Activated naive CD4-positive, alpha-beta T cell treated with anti-CD3 and anti-CD28 coated beads, Interleukin-2, amount 50 U/mL, for 24 hours (primary cell): ENCODE data around the gene STAT4.
"Not testable (repeated sequence)": the region's sequence is repeated elsewhere in the genome, so short reads cannot be mapped to it uniquely, and the experiment has no call there.

ENCODE experiments used
- H3K27ac Mint-ChIP-seq: one replicate; pipeline ENCODE4 v1.8.0; 2021; ENCODE audit warnings: mild to moderate bottlenecking, mixed read lengths
- H3K27me3 Mint-ChIP-seq: one replicate; pipeline ENCODE4 v1.8.0; 2021; ENCODE audit warnings: mixed read lengths
- H3K36me3 Mint-ChIP-seq: one replicate; pipeline ENCODE4 v1.8.0; 2021; ENCODE audit warnings: mixed read lengths
- H3K4me1 Mint-ChIP-seq: one replicate; pipeline ENCODE4 v1.8.0; 2021; ENCODE audit warnings: mixed read lengths
- H3K4me3 Mint-ChIP-seq: one replicate; pipeline ENCODE4 v1.8.0; 2021; ENCODE audit warnings: mild to moderate bottlenecking, mixed read lengths
- H3K9me3 Mint-ChIP-seq: one replicate; pipeline ENCODE4 v1.8.0; 2021; ENCODE audit warnings: mixed read lengths

STAT4 gene

DNA sequence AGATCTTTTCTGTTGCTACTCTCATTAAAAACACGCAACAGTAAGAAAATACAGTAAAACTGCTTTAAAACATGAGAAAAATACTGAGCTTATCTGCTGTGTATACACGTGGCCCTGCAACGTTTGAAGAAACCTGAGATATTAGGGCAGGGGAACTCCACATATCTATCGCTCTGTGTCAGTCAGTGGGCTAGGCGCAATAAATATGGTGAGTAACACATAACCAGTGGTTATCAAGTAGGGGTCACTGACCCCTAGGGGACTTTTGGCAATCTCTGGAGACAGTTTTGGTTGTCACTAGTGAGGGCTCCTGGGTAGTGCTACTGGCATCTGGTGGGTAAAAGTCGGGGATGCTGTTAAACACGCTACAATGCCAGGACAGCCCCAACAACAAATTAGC, 151.7 kb downstream of the STAT4 start:
- peaks cover 74% of the 10 kb centered on the region for H3K4me1 Mint-ChIP-seq
- H3K27ac Mint-ChIP-seq = no peak overlapping the region
- H3K36me3 Mint-ChIP-seq = peaks cover 60% of the 10 kb centered on the region
- H3K27me3 Mint-ChIP-seq = no peaks in the 10 kb centered on the region
- no peak overlapping the region for H3K4me3 Mint-ChIP-seq
- no peaks in the 10 kb centered on the region for H3K9me3 Mint-ChIP-seq

DNA sequence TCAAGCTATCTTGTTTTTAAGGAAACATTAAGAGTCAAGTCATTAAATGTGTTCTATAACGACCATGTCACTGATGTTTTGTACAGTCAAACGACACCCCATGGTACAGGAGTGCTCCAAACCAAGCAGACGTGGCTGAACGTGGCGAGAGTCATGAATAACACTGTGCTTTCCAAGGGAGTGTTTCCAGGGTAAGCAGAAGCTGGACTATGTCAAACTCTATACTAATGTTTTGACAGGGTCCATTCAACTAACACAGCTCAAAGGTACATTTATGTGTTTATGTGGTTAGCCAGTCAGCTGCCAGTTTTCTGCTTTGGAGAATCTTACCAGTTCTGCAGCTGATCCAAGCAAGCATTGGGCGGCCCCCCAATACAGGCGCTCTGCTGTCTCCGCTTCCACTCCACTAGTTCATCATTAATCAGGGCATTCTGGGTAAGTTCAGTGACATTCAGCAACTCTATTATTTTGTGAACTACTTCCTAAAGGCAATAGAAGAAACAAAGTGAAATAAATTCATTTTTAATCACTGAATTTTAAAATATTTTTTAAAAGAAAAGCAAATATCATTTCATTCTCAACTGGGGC, 153.2 kb downstream of the STAT4 start:
- H3K4me1 Mint-ChIP-seq = peaks cover 72% of the 10 kb centered on the region
- peak overlapping the region; percentile 95 for H3K27ac Mint-ChIP-seq
- H3K9me3 Mint-ChIP-seq = no peaks in the 10 kb centered on the region
- no peaks in the 10 kb centered on the region for H3K27me3 Mint-ChIP-seq
- H3K36me3 Mint-ChIP-seq = peaks cover 57% of the 10 kb centered on the region
- H3K4me3 Mint-ChIP-seq = peak overlapping the region; percentile 34

- Mint-ChIP-seq H3K27ac (peak overlapping the region; percentile 95), H3K36me3 (peaks cover 55% of the 10 kb centered on the region), H3K4me3 (peak overlapping the region; percentile 34), H3K9me3 (no peaks in the 10 kb centered on the region), H3K27me3 (no peaks in the 10 kb centered on the region), H3K4me1 (peaks cover 71% of the 10 kb centered on the region)
Measured at GRCh38 chr2:190996947-190997346, 153.8 kb downstream of the STAT4 start.

- Mint-ChIP-seq H3K4me3 (peak overlapping the region; percentile 7), H3K4me1 (peaks cover 69% of the 10 kb centered on the region), H3K9me3 (no peaks in the 10 kb centered on the region), H3K36me3 (peaks cover 55% of the 10 kb centered on the region), H3K27me3 (no peaks in the 10 kb centered on the region), H3K27ac (peak overlapping the region; percentile 95)
Measured at GRCh38 chr2:190996338-190996946, 154.4 kb downstream of the STAT4 start.

- H3K36me3 Mint-ChIP-seq = peaks cover 50% of the 10 kb centered on the region
- peak overlapping the region; percentile 19 for H3K4me3 Mint-ChIP-seq
- H3K4me1 Mint-ChIP-seq = peaks cover 66% of the 10 kb centered on the region
Measured at GRCh38 chr2:190995315-190995714, 155.5 kb downstream of the STAT4 start.

DNA sequence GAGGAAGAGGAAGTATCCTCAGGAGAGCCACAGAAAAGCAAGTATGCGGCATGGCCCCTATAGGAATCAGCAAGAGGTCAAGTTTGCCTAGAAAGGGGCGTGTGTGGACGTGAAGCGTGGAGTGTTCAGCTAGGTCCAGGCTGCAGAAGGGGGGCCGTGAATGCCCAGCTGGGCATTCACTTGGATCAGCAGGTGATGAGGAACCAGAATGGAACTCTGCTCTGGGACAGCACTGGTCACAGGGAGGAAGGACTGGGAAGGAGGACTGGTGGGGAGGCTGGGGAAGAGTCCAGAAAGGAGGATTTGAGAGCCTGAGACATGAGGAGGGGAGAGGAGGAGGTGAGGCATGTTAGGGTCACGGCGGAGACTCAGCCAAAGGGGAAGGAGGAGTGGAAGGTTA, 156.6 kb downstream of the STAT4 start:
- Mint-ChIP-seq H3K4me3 (peak overlapping the region; percentile 53), H3K4me1 (peaks cover 62% of the 10 kb centered on the region), H3K9me3 (no peaks in the 10 kb centered on the region), H3K27ac (peak overlapping the region; percentile 91), H3K27me3 (no peaks in the 10 kb centered on the region), H3K36me3 (peaks cover 49% of the 10 kb centered on the region)

More at GRCh38 chr2:190995315-190995714, 155.5 kb downstream of the STAT4 start:
- H3K27me3 Mint-ChIP-seq, H3K9me3 Mint-ChIP-seq: not testable (repeated sequence)
- H3K27ac Mint-ChIP-seq = peak overlapping the region; percentile 95

- no peak overlapping the region for H3K4me3 Mint-ChIP-seq
- H3K9me3 Mint-ChIP-seq = no peaks in the 10 kb centered on the region
- peak overlapping the region; percentile 49 for H3K27ac Mint-ChIP-seq
- peaks cover 54% of the 10 kb centered on the region for H3K36me3 Mint-ChIP-seq
- H3K4me1 Mint-ChIP-seq = peaks cover 58% of the 10 kb centered on the region
- H3K27me3 Mint-ChIP-seq = no peaks in the 10 kb centered on the region
Measured at GRCh38 chr2:190993292-190993643, 157.5 kb downstream of the STAT4 start.

DNA sequence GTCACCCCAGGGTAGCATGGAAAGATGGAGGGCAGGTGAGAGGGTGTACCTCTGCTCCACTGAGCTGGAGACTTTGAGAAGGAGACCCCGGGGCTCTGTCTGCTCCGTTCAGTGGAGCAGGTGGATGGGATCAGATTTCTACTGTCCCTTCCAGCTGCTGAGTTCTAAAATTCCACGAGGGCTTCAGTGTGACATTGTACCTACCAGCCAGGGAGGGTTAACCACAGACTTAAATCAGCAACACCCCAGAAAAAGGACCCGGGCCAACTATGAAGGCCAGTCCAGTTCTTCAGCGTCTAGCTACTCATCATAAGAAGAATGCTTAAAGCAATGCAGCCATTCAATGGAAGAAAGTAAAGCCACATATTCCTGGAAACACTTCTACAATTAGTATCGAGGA, 160.7 kb downstream of the STAT4 start:
- H3K27me3 Mint-ChIP-seq = no peaks in the 10 kb centered on the region
- H3K4me3 Mint-ChIP-seq = no peak overlapping the region
- peaks cover 55% of the 10 kb centered on the region for H3K4me1 Mint-ChIP-seq
- peaks cover 41% of the 10 kb centered on the region for H3K36me3 Mint-ChIP-seq
- no peaks in the 10 kb centered on the region for H3K9me3 Mint-ChIP-seq
- peak overlapping the region; percentile 51 for H3K27ac Mint-ChIP-seq

DNA sequence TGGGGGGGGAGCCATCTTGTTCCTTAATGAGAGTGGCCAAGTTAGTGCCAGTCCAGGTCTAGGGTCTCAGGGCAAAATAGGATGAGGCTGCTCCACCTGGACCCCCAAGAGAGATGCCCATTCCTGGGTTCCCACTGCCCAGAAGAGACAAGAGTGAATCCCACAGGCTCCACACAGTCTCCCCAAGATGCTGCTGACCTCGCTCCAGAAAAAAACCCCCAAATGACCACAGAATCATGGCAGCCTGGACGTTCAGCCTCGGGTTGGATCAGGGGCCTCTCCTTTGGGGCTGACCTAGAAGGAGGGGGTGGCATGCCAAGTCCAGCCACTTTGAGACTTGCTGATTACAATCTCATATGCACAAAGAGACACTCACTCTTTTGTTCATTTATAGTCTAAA, 161.9 kb downstream of the STAT4 start:
- peaks cover 41% of the 10 kb centered on the region for H3K36me3 Mint-ChIP-seq
- H3K27me3 Mint-ChIP-seq = no peaks in the 10 kb centered on the region
- peaks cover 59% of the 10 kb centered on the region for H3K4me1 Mint-ChIP-seq
- H3K27ac Mint-ChIP-seq = no peak overlapping the region
- no peaks in the 10 kb centered on the region for H3K9me3 Mint-ChIP-seq
- no peak overlapping the region for H3K4me3 Mint-ChIP-seq

- peak overlapping the region; percentile 89 for H3K27ac Mint-ChIP-seq
- H3K27me3 Mint-ChIP-seq = no peaks in the 10 kb centered on the region
- H3K36me3 Mint-ChIP-seq = peaks cover 37% of the 10 kb centered on the region
- peaks cover 56% of the 10 kb centered on the region for H3K4me1 Mint-ChIP-seq
- H3K4me3 Mint-ChIP-seq = no peak overlapping the region
- no peaks in the 10 kb centered on the region for H3K9me3 Mint-ChIP-seq
Measured at GRCh38 chr2:190987938-190988337, 162.9 kb downstream of the STAT4 start.

- Mint-ChIP-seq H3K36me3 (peaks cover 38% of the 10 kb centered on the region), H3K27me3 (no peaks in the 10 kb centered on the region), H3K9me3 (no peaks in the 10 kb centered on the region), H3K4me3 (no peak overlapping the region), H3K4me1 (peaks cover 60% of the 10 kb centered on the region), H3K27ac (peak overlapping the region; percentile 89)
Measured at GRCh38 chr2:190987116-190987515, 163.7 kb downstream of the STAT4 start.

- peak overlapping the region; percentile 51 for H3K27ac Mint-ChIP-seq
- peaks cover 65% of the 10 kb centered on the region for H3K4me1 Mint-ChIP-seq
- no peaks in the 10 kb centered on the region for H3K27me3 Mint-ChIP-seq
- H3K36me3 Mint-ChIP-seq = peaks cover 38% of the 10 kb centered on the region
- H3K9me3 Mint-ChIP-seq = no peaks in the 10 kb centered on the region
- H3K4me3 Mint-ChIP-seq = no peak overlapping the region
Measured at GRCh38 chr2:190986221-190986953, 164.4 kb downstream of the STAT4 start.

- Mint-ChIP-seq H3K4me3 (peak overlapping the region; percentile 24), H3K4me1 (peaks cover 74% of the 10 kb centered on the region)
Measured at GRCh38 chr2:190984595-190984994, 166.2 kb downstream of the STAT4 start.

GRCh38 chr2:190982262-190983034, 168.3 kb downstream of the STAT4 start:
- Mint-ChIP-seq H3K9me3 (no peaks in the 10 kb centered on the region), H3K4me1 (peaks cover 80% of the 10 kb centered on the region), H3K4me3 (no peak overlapping the region), H3K27ac (peak overlapping the region; percentile 91), H3K27me3 (no peaks in the 10 kb centered on the region), H3K36me3 (peaks cover 46% of the 10 kb centered on the region)

More at GRCh38 chr2:190984595-190984994, 166.2 kb downstream of the STAT4 start:
- H3K9me3 Mint-ChIP-seq = no peaks in the 10 kb centered on the region
- no peaks in the 10 kb centered on the region for H3K27me3 Mint-ChIP-seq
- H3K27ac Mint-ChIP-seq = peak overlapping the region; percentile 76
- peaks cover 42% of the 10 kb centered on the region for H3K36me3 Mint-ChIP-seq

DNA sequence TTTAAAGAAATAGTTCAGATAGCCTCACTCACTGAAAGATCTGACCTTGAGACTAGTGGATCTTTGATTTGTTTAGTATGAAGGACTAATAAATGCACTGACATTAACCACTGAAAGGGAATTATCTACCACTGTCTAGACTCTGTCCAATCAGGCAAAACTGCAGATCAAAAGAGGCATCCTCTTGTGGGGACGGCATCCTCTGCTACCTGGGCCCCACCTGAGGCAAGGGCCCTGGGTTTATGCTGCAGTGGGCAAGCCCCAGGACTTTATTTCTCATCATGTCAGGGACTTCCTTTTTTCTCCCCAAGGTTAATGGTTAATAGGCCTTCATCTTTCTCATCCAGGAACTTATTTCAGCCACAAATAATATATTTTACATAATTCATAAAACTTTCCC, 169.1 kb downstream of the STAT4 start:
- Mint-ChIP-seq H3K27me3 (no peaks in the 10 kb centered on the region), H3K4me3 (no peak overlapping the region), H3K9me3 (no peaks in the 10 kb centered on the region), H3K4me1 (peaks cover 79% of the 10 kb centered on the region), H3K36me3 (peaks cover 45% of the 10 kb centered on the region), H3K27ac (peak overlapping the region; percentile 91)
